Measurements from ENCODE around the gene NFATC2.

GRCh38 chr20:51529081-51529681, 13.3 kb downstream of the NFATC2 start:
- no peak for TF ChIP-seq CTCF (IDR thresholded peaks at IDR 0.05; ENCODE audit: low read length)
- no peak for TF ChIP-seq EZH2 (IDR thresholded peaks at IDR 0.05; ENCODE audit: borderline replicate concordance, low read length)
